NB4 (cell line): ENCODE data around the gene CD300LB.

Experiments
- DNase-seq: peaks from one replicate; pipeline ENCODE4 v3.0.0; 2010; ENCODE audit warnings: low read depth
- H3K4me3 ChIP-seq: one replicate; pipeline ENCODE4 v1.5.1; 2011; ENCODE audit warnings: mild to moderate bottlenecking, low read depth, low read length, moderate library complexity
- MYC ChIP-seq: IDR thresholded peaks from 2 replicates; pipeline ENCODE4 v1.6.1; 2011; ENCODE audit warnings: low read depth, low read length
- POLR2A ChIP-seq: IDR thresholded peaks from 2 replicates; pipeline ENCODE4 v1.6.1; 2011; ENCODE audit warnings: mild to moderate bottlenecking; ENCODE audit not compliant: insufficient read length; ENCODE audit errors: extremely low read depth
- TF ChIP-seq, protein P1 (sequence below): IDR thresholded peaks from one replicate; pipeline ENCODE4 v1.5.1; 2012; ENCODE audit warnings: low read depth, low read length
- TF ChIP-seq, protein P2 (sequence below): IDR thresholded peaks from 2 replicates; pipeline ENCODE4 v1.6.1; 2011; ENCODE audit warnings: low read depth, low read length

CD300LB gene

DNA sequence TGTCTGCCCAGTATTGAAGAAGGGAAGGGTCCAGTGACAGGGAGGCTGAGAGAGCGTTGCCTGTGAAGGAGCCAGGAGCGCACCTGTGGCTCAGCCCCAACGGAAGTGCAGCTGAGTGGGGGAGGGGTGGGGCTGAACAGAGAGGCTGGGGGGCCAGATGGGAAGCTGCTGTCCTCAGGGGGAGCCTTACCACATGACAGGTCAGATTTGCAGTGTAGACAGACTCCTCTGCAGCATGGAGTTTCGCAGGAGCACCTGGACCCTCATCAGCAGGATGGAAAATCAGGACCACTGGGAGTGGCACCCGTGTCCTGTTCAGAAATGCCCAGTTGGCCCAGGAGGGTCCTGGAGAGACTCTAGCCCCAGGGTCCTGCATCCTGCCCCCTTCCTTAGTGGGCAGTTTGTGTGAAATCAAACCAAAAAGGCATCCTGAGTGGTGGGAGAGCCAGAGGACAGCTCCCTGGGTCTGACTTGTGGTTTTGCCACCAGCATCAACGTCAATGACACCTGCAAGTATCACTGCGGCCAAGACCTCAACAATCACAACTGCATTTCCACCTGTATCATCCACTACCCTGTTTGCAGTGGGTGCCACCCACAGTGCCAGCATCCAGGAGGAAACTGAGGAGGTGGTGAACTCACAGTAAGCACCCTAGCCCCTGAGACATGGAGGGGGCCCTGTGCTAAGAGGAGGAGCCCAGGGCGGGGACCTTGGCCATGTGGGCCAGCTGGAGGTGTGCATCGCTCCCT lies 57.1 kb downstream of the CD300LB start:
- TF ChIP-seq, protein P1, sequence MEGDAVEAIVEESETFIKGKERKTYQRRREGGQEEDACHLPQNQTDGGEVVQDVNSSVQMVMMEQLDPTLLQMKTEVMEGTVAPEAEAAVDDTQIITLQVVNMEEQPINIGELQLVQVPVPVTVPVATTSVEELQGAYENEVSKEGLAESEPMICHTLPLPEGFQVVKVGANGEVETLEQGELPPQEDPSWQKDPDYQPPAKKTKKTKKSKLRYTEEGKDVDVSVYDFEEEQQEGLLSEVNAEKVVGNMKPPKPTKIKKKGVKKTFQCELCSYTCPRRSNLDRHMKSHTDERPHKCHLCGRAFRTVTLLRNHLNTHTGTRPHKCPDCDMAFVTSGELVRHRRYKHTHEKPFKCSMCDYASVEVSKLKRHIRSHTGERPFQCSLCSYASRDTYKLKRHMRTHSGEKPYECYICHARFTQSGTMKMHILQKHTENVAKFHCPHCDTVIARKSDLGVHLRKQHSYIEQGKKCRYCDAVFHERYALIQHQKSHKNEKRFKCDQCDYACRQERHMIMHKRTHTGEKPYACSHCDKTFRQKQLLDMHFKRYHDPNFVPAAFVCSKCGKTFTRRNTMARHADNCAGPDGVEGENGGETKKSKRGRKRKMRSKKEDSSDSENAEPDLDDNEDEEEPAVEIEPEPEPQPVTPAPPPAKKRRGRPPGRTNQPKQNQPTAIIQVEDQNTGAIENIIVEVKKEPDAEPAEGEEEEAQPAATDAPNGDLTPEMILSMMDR: no peak
- TF ChIP-seq, protein P2, sequence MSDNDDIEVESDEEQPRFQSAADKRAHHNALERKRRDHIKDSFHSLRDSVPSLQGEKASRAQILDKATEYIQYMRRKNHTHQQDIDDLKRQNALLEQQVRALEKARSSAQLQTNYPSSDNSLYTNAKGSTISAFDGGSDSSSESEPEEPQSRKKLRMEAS: no peak
- no peak overlapping the region for H3K4me3 ChIP-seq
- DNase-seq: no peak

DNA sequence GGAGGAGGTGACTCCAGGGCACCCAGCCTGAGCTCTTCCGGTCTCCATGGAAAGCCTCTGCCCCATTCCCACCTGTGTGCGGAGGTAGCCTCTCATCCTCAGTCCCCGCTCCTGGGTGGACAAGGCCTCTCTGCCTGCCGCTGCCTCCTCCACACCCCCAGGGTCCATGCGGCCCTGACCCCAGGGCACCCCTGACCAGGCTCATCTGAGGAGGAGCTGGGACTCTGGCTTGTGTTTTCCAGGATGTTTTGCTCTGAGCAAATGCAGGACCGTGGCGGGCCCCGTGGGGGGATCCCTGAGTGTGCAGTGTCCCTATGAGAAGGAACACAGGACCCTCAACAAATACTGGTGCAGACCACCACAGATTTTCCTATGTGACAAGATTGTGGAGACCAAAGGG lies 58.0 kb downstream of the CD300LB start:
- H3K4me3 ChIP-seq: no peak overlapping the region
- no peak for DNase-seq
- TF ChIP-seq MYC (no peak), POLR2A (no peak)
- TF ChIP-seq, protein P1: no peak

DNA sequence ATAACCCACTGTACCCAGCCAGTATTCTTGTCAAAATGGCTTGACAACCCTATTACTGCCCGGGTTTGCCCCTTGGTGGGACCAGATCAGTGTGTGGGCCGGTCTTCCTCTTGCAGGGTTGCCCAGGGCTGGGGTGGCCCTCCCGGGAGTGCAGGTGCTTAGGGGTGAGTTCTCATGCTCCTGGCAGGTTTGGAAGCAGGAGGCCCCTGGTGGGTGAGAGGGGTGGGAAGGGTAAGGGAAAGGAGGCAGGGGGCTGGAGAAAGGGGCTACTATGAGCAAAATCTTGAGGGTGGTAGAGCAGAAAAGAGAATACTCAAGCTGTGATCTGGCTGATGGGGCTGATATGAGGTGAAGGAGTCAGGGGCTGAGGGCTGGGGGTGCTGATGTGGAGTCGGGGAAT lies 58.4 kb downstream of the CD300LB start:
- H3K4me3 ChIP-seq: no peak overlapping the region
- TF ChIP-seq, protein P1: no peak
- TF ChIP-seq, protein P2: no peak
- TF ChIP-seq MYC (no peak), POLR2A (no peak)
- DNase-seq: no peak

DNA sequence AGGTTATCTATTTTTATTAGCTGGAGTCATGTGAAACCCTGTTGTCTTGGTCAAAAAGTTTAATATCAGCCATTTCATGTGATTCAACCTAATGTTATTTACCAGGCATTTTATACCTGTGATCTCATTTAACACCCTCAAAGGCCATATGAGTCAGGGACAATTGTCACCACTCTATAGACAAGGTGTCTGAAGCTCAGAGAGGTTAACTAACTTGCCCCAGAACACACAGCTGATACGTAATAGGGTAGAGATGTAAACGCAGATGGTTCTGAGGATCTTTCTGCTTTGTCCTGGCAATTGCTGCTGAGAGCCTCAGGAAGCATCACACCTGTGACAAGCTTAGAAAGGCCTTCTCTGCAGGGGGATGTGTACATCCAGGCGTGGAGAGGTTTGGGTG lies 59.9 kb downstream of the CD300LB start:
- DNase-seq: no peak
- H3K4me3 ChIP-seq: no peak overlapping the region
- TF ChIP-seq, protein P1: no peak
- TF ChIP-seq, protein P2: no peak
- TF ChIP-seq POLR2A: no peak
- no peak for TF ChIP-seq MYC
